Pancreas (tissue), 10 donors: ENCODE data around the gene MUC5B. TPM values are rescaled to one million over a fixed set of nuclear protein-coding genes. Genes with fewer than 3 reads are reported as not detected.

Experiments used
- ATAC-seq, 4 donors: fragments of 200-7000 bp; cut with Tn5 transposase; one replicate each; pipeline versions ENCODE4 v1.8.0 to v1.9.1; 2020; ENCODE audit warnings: mild to moderate bottlenecking in 4 of 4, moderate library complexity in 4 of 4
- DNase-seq, 6 donors: peaks; one replicate each; pipeline ENCODE4 v3.0.0-alpha.2; 2020
- FAIRE-seq: peaks from 2 replicates; lab custom pipeline; 2012; peaks lifted over from hg19 to GRCh38; lab: Jason Lieb, UNC
- H3K27ac ChIP-seq, 4 donors: fragments of 200-600 bp; sonication (generic); 1 replicate in 3 of 4; 2 replicates in 1 of 4; pipeline versions ENCODE4 v1.5.0 to v1.8.0; 2020
- H3K27me3 ChIP-seq, 4 donors: fragments of 200-600 bp; one replicate each; pipeline ENCODE4 v1.8.0; 2021
- H3K36me3 ChIP-seq, 3 donors: fragments of 200-600 bp; sonication (generic) in 1 of 3; one replicate each; pipeline versions ENCODE4 v1.5.0 to v1.8.0; 2020 to 2021
- H3K4me1 ChIP-seq, 3 donors: fragments of 200-600 bp; one replicate each; pipeline ENCODE4 v1.8.0; 2021
- H3K4me3 ChIP-seq, 4 donors: fragments of 200-600 bp; sonication (generic) in 2 of 4; one replicate each; pipeline versions ENCODE4 v1.5.0 to v1.8.0; 2020 to 2021
- H3K9me3 ChIP-seq, 4 donors: fragments of 200-600 bp; one replicate each; pipeline ENCODE4 v1.8.0; 2021
- CTCF ChIP-seq, 4 donors: fragments of 200-600 bp; sonication (generic) in 3 of 4; IDR thresholded peaks; one replicate each; pipeline versions ENCODE4 v1.5.0 to v1.8.0; 2021; ENCODE audit warnings: antibody characterized with exemption in 4 of 4
- WGBS, 2 donors: extraction: QIAGEN DNeasy Blood & Tissue Kit; methylation state at CpG; one replicate each; pipeline ENCODE4 v1.1.7; 2013; 5-methylcytosine and 5-hydroxymethylcytosine counted together
- intact Hi-C, 3 donors: fragments of 100-400 bp; cut with DNase I; formaldehyde crosslinking; loops; one replicate each; pipeline versions ENCODE4 v1.11.1 to v1.14.2; 2022
- polyA plus RNA-seq, 2 donors: library from polyadenylated mRNA; stranded (reverse); fragments of 200-250 nt; gene quantifications; one replicate each; pipeline ENCODE4 v1.2.3, GENCODE V29; 2013
- total RNA-seq, 6 donors: library from RNA; stranded (reverse); fragmentation: NEBNext Ultra II Directional in 4 of 6; extraction: Animal tissue kit (Norgen Biotek cat#: 25700) in 4 of 6; gene quantifications; one replicate each; pipeline versions ENCODE4 v1.2.1 to v1.2.4, GENCODE V29; 2021 to 2023
- donor health status: healthy with polysubstance abuse.
- donor health status: DM: no; HTN: no; CAD: no; lungs with moderate emphysema.
- donor health status: DM: no; HTN: no; CAD: no.
- donor health status: control.
- donor health status: control.
- donor health status: Bipolar disorder and iron deficiency.
- donor health status: DM: yes; HTN: yes; CAD: no.
- donor health status: DM: no; HTN: no; CAD: no.
- donor health status: DM: no; HTN: no; CAD: no.
- donor health status: DM: yes; HTN: yes; CAD: no.

MUC5B gene
- total and polyA plus RNA-seq, 8 donors, result 5.1 to 65.4 (median 15.1) TPM

GRCh38 chr11:1175461-1176223 lies 47.2 kb upstream of the MUC5B start:
- DNase-seq (no peak), FAIRE-seq (no peak), ATAC-seq (no peak)
- intact Hi-C loops, result no loop called here
- no peaks in the 10 kb centered on the region for H3K27me3 ChIP-seq
- no peaks in the 10 kb centered on the region for H3K4me1 ChIP-seq
- WGBS, 2 donors, result 75 to 84% methylated on average over 22 of the region's 22 CpGs
- H3K4me3 ChIP-seq, result no peak overlapping the region
- no peak for TF ChIP-seq CTCF (IDR thresholded peaks at IDR 0.05)
- no peaks in the 10 kb centered on the region for H3K36me3 ChIP-seq
- H3K27ac ChIP-seq, result no peak overlapping the region
- no peaks in the 10 kb centered on the region for H3K9me3 ChIP-seq

- Histone ChIP-seq H3K36me3 (no peaks in the 10 kb centered on the region), H3K27ac (no peak overlapping the region), H3K4me1 (no peaks in the 10 kb centered on the region), H3K9me3 (no peaks in the 10 kb centered on the region), H3K4me3 (no peak overlapping the region), H3K27me3 (no peaks in the 10 kb centered on the region)
- intact Hi-C loops, result no loop called here
- TF ChIP-seq CTCF (IDR thresholded peaks at IDR 0.05), result no peak
- FAIRE-seq (no peak), ATAC-seq (no peak), DNase-seq (peak in 2 of 6 donors; percentile 16 to 64)
- 74 to 80% methylated on average over 31 to 32 of the region's 32 CpGs for WGBS, 2 donors
Measured at GRCh38 chr11:1176224-1177019, 46.4 kb upstream of the MUC5B start.

DNA sequence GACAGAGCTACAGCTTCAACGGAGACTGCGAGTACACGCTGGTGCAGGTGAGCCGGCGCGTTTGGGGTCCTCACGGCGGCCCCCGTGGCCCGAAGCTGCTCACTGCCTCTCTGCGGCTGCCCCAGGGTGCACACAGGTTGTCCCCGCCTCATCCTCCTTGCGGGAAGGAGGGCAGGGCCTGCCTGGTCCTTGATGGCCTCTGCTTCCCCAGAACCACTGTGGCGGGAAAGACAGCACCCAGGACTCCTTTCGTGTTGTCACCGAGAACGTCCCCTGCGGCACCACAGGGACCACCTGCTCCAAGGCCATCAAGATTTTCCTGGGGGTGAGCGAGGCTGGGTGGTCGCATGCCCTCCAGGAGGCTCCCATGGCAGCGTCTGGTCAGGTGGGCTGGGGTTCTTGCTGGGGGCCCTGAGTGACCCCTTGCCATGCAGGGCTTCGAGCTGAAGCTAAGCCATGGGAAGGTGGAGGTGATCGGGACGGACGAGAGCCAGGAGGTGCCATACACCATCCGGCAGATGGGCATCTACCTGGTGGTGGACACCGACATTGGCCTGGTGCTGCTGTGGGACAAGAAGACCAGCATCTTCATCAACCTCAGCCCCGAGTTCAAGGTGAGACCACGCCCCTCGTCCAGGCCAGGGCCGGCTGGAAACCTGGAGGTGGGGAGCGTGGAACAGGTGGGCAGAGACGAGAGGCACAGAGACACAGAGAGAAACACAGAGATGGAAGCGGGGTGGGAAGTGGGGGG lies 45.7 kb upstream of the MUC5B start:
- 66 to 78% methylated on average over 31 to 34 of the region's 34 CpGs for WGBS, 2 donors
- no peaks in the 10 kb centered on the region for H3K27me3 ChIP-seq
- TF ChIP-seq CTCF (IDR thresholded peaks at IDR 0.05), result no peak
- intact Hi-C loops, result no loop called here
- H3K36me3 ChIP-seq, result no peaks in the 10 kb centered on the region
- no peak overlapping the region for H3K4me3 ChIP-seq
- H3K9me3 ChIP-seq, result no peaks in the 10 kb centered on the region
- peak in 2 of 6 donors; percentile 15 to 57 for DNase-seq
- no peaks in the 10 kb centered on the region for H3K4me1 ChIP-seq
- ATAC-seq, result no peak
- no peak for FAIRE-seq
- no peak overlapping the region for H3K27ac ChIP-seq

DNA sequence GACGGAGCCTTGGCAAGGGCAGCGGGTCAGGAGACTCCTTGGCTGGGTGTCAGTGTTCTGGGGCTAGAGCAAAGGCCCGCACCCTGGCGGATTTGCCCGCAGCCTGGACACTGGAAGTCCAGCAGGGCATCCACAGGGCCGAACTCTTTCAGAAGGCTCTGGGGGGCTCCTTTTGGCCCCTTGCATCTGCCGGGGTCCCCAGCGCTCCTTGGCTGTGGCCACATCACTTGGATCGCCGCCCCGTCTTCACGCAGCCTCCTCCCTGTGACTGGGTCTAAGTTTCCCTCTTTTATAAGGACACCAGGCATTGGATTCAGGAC lies 45.1 kb upstream of the MUC5B start:
- Histone ChIP-seq H3K27me3 (no peaks in the 10 kb centered on the region), H3K4me3 (no peak overlapping the region), H3K36me3 (no peaks in the 10 kb centered on the region), H3K9me3 (no peaks in the 10 kb centered on the region), H3K4me1 (no peaks in the 10 kb centered on the region), H3K27ac (no peak overlapping the region)
- whole genome bisulfite sequencing, 2 donors, result 77 to 88% methylated on average over 12 of the region's 12 CpGs
- FAIRE-seq, result no peak
- intact Hi-C loops, result no loop called here
- DNase-seq, result peak in 1 of 6 donors; percentile 44
- ATAC-seq, result no peak
- TF ChIP-seq CTCF (IDR thresholded peaks at IDR 0.05), result no peak
